Thoracic aorta (tissue), 2 donors: ENCODE results near the gene PITPNC1. TPM values are rescaled to one million over a fixed set of nuclear protein-coding genes. Genes with fewer than 3 reads are reported as not detected.
A peak's percentile ranks its signal among the peaks of the same experiment; 100 is the strongest.

Experiments used
- ATAC-seq: fragments of 150-250 bp; one replicate; pipeline ENCODE4 v1.8.0; 2017; ENCODE audit warnings: low read depth; ENCODE audit not compliant: insufficient number of reproducible peaks, low FRiP score
- DNase-seq: peaks from one replicate; pipeline ENCODE4 v3.0.0-alpha.2; 2020; ENCODE audit warnings: low spot score
- H3K27ac ChIP-seq, 2 donors: fragments of 200-600 bp; sonication (generic); 1 replicate in 1 of 2; 2 replicates in 1 of 2; pipeline ENCODE4 v1.5.1; 2016; ENCODE audit warnings: mild to moderate bottlenecking in 2 of 2, moderate library complexity in 2 of 2
- H3K27me3 ChIP-seq: fragments of 200-600 bp; sonication (generic); replicated peaks from 2 replicates; pipeline ENCODE4 v1.6.0; 2016; ENCODE audit warnings: mild to moderate bottlenecking; ENCODE audit not compliant: insufficient read depth
- H3K36me3 ChIP-seq: fragments of 200-600 bp; sonication (generic); one replicate; pipeline ENCODE4 v1.5.1; 2016
- H3K4me1 ChIP-seq, 2 donors: fragments of 200-600 bp; sonication (generic); 1 replicate in 1 of 2; 2 replicates in 1 of 2; pipeline versions ENCODE4 v1.5.1 to v1.6.0; 2016; ENCODE audit warnings: low read depth in 2 of 2, mild to moderate bottlenecking in 1 of 2; ENCODE audit not compliant: control insufficient read depth in 1 of 2
- H3K4me3 ChIP-seq: fragments of 200-600 bp; sonication (generic); 2 replicates; pipeline ENCODE4 v1.5.1; 2016; ENCODE audit warnings: mild to moderate bottlenecking
- H3K9me3 ChIP-seq: fragments of 200-600 bp; sonication (generic); 2 replicates; pipeline ENCODE4 v1.5.1; 2016
- CTCF ChIP-seq: fragments of 200-600 bp; sonication (generic); IDR thresholded peaks from one replicate; pipeline ENCODE4 v1.5.1; 2019; ENCODE audit warnings: antibody characterized with exemption
- total RNA-seq, 2 donors: library from RNA; depleted of rRNA; stranded (reverse); fragments of >200 nt; gene quantifications; one replicate each; pipeline versions ENCODE4 v1.1.0 to v1.2.3, GENCODE V29; 2016

PITPNC1 gene
- total RNA-seq, 2 donors from 2014 or later = 8.4 to 28.8 TPM

GRCh38 chr17:67390646-67391361, 13.7 kb downstream of the PITPNC1 start:
- Histone ChIP-seq H3K27ac (no peak overlapping the region), H3K36me3 (no peaks in the 10 kb centered on the region), H3K9me3 (no peaks in the 10 kb centered on the region), H3K27me3 (no peaks in the 10 kb centered on the region), H3K4me1 (peaks cover 4 to 7% of the 10 kb centered on the region in 2 donors), H3K4me3 (peak overlapping the region; percentile 22)
- DNase-seq (no peak), ATAC-seq (peak; percentile 64)
- TF ChIP-seq CTCF = no peak

- ATAC-seq (no peak), DNase-seq (no peak)
- Histone ChIP-seq H3K27me3 (no peaks in the 10 kb centered on the region), H3K4me1 (peaks cover 4 to 7% of the 10 kb centered on the region in 2 donors), H3K36me3 (no peaks in the 10 kb centered on the region), H3K27ac (no peak overlapping the region), H3K9me3 (no peaks in the 10 kb centered on the region), H3K4me3 (no peak overlapping the region)
- TF ChIP-seq CTCF = no peak
Observed at GRCh38 chr17:67392111-67392510, 15.0 kb downstream of the PITPNC1 start.

GRCh38 chr17:67393809-67394397, 16.8 kb downstream of the PITPNC1 start:
- no peak for DNase-seq

GRCh38 chr17:67399676-67400075, 22.6 kb downstream of the PITPNC1 start:
- H3K4me1 ChIP-seq = peaks cover 0 to 4% of the 10 kb centered on the region in 2 donors
- no peak overlapping the region for H3K27ac ChIP-seq
- H3K36me3 ChIP-seq = no peaks in the 10 kb centered on the region
- no peaks in the 10 kb centered on the region for H3K27me3 ChIP-seq
- H3K4me3 ChIP-seq = no peak overlapping the region
- TF ChIP-seq CTCF = no peak
- ATAC-seq (no peak), DNase-seq (no peak)
- H3K9me3 ChIP-seq = no peaks in the 10 kb centered on the region

More at GRCh38 chr17:67393809-67394397, 16.8 kb downstream of the PITPNC1 start:
- Histone ChIP-seq H3K27ac (no peak overlapping the region), H3K9me3 (no peaks in the 10 kb centered on the region), H3K4me3 (no peak overlapping the region), H3K4me1 (peaks cover 4 to 7% of the 10 kb centered on the region in 2 donors), H3K27me3 (no peaks in the 10 kb centered on the region), H3K36me3 (no peaks in the 10 kb centered on the region)
- no peak for TF ChIP-seq CTCF
- ATAC-seq = no peak

GRCh38 chr17:67400193-67400592, 23.1 kb downstream of the PITPNC1 start:
- Histone ChIP-seq H3K27ac (no peak overlapping the region), H3K9me3 (no peaks in the 10 kb centered on the region), H3K4me1 (peaks cover 0 to 4% of the 10 kb centered on the region in 2 donors), H3K4me3 (no peak overlapping the region), H3K36me3 (no peaks in the 10 kb centered on the region), H3K27me3 (no peaks in the 10 kb centered on the region)
- DNase-seq (no peak), ATAC-seq (no peak)
- TF ChIP-seq CTCF = no peak
